Thoracic aorta (tissue), 2 donors: ENCODE results near the gene GDPD3. TPM values are rescaled to one million over a fixed set of nuclear protein-coding genes. Genes with fewer than 3 reads are reported as not detected.

Experiments used
- ATAC-seq: fragments of 150-250 bp; one replicate; pipeline ENCODE4 v1.8.0; 2017; ENCODE audit warnings: low read depth; ENCODE audit not compliant: insufficient number of reproducible peaks, low FRiP score
- DNase-seq: peaks from one replicate; pipeline ENCODE4 v3.0.0-alpha.2; 2020; ENCODE audit warnings: low spot score
- H3K27ac ChIP-seq, 2 donors: fragments of 200-600 bp; sonication (generic); 1 replicate in 1 of 2; 2 replicates in 1 of 2; pipeline ENCODE4 v1.5.1; 2016; ENCODE audit warnings: mild to moderate bottlenecking in 2 of 2, moderate library complexity in 2 of 2
- H3K27me3 ChIP-seq: fragments of 200-600 bp; sonication (generic); replicated peaks from 2 replicates; pipeline ENCODE4 v1.6.0; 2016; ENCODE audit warnings: mild to moderate bottlenecking; ENCODE audit not compliant: insufficient read depth
- H3K36me3 ChIP-seq: fragments of 200-600 bp; sonication (generic); one replicate; pipeline ENCODE4 v1.5.1; 2016
- H3K4me1 ChIP-seq, 2 donors: fragments of 200-600 bp; sonication (generic); 1 replicate in 1 of 2; 2 replicates in 1 of 2; pipeline versions ENCODE4 v1.5.1 to v1.6.0; 2016; ENCODE audit warnings: low read depth in 2 of 2, mild to moderate bottlenecking in 1 of 2; ENCODE audit not compliant: control insufficient read depth in 1 of 2
- H3K4me3 ChIP-seq: fragments of 200-600 bp; sonication (generic); 2 replicates; pipeline ENCODE4 v1.5.1; 2016; ENCODE audit warnings: mild to moderate bottlenecking
- H3K9me3 ChIP-seq: fragments of 200-600 bp; sonication (generic); 2 replicates; pipeline ENCODE4 v1.5.1; 2016
- total RNA-seq, 2 donors: library from RNA; depleted of rRNA; stranded (reverse); fragments of >200 nt; gene quantifications; one replicate each; pipeline versions ENCODE4 v1.1.0 to v1.2.3, GENCODE V29; 2016
- TF ChIP-seq, protein P1 (sequence below): fragments of 200-600 bp; sonication (generic); IDR thresholded peaks from one replicate; pipeline ENCODE4 v1.5.1; 2019; ENCODE audit warnings: antibody characterized with exemption

Gene GDPD3
- total RNA-seq, 2 donors from 2014 or later = 4.6 to 6.0 TPM

DNA sequence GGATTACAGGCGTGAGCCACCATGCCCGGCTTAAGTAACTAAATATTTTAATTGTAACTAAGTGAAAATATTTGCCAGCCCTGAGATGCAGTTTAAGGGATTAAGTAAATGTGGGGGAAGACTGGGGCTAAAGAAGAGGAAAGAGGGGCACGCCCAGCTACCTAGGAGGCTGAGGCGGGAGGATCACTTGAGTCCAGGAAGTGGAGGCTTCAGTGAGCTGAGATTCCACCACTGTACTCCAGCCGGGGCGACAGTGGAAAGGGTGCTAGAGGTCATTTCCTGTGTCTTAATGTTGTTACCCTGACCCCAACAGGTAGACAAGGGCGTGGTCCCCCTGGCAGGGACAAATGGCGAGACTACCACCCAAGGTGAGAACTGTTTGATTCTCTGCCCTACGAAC is 45.0 kb downstream of the GDPD3 start:
- Histone ChIP-seq H3K27ac (peak overlapping the region; percentile 20 to 44), H3K4me1 (peaks cover 27 to 49% of the 10 kb centered on the region in 2 donors), H3K27me3 (no peaks in the 10 kb centered on the region), H3K9me3 (no peaks in the 10 kb centered on the region), H3K4me3 (no peak overlapping the region), H3K36me3 (peaks cover 53% of the 10 kb centered on the region)
- DNase-seq (no peak), ATAC-seq (no peak)
- TF ChIP-seq, protein P1, sequence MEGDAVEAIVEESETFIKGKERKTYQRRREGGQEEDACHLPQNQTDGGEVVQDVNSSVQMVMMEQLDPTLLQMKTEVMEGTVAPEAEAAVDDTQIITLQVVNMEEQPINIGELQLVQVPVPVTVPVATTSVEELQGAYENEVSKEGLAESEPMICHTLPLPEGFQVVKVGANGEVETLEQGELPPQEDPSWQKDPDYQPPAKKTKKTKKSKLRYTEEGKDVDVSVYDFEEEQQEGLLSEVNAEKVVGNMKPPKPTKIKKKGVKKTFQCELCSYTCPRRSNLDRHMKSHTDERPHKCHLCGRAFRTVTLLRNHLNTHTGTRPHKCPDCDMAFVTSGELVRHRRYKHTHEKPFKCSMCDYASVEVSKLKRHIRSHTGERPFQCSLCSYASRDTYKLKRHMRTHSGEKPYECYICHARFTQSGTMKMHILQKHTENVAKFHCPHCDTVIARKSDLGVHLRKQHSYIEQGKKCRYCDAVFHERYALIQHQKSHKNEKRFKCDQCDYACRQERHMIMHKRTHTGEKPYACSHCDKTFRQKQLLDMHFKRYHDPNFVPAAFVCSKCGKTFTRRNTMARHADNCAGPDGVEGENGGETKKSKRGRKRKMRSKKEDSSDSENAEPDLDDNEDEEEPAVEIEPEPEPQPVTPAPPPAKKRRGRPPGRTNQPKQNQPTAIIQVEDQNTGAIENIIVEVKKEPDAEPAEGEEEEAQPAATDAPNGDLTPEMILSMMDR = no peak

- peak overlapping the region in 1 of 2 donors; percentile 98 for H3K27ac ChIP-seq
- peak overlapping the region; percentile 81 for H3K4me3 ChIP-seq
- DNase-seq (no peak), ATAC-seq (no peak)
- peaks cover 31 to 57% of the 10 kb centered on the region in 2 donors for H3K4me1 ChIP-seq
- H3K9me3 ChIP-seq = no peaks in the 10 kb centered on the region
- H3K36me3 ChIP-seq = peaks cover 53% of the 10 kb centered on the region
- TF ChIP-seq, protein P1 = no peak
- H3K27me3 ChIP-seq = no peaks in the 10 kb centered on the region
Measured at GRCh38 chr16:30067584-30067916, 45.8 kb downstream of the GDPD3 start.

- H3K27ac ChIP-seq = peak overlapping the region; percentile 98 to 100
- H3K36me3 ChIP-seq = peaks cover 48% of the 10 kb centered on the region
- H3K4me1 ChIP-seq = peaks cover 31 to 59% of the 10 kb centered on the region in 2 donors
- no peak for ATAC-seq
- no peaks in the 10 kb centered on the region for H3K27me3 ChIP-seq
- TF ChIP-seq, protein P1 = no peak
- H3K9me3 ChIP-seq = no peaks in the 10 kb centered on the region
- no peak for DNase-seq
- H3K4me3 ChIP-seq = peak overlapping the region; percentile 81
Measured at GRCh38 chr16:30066761-30067583, 46.4 kb downstream of the GDPD3 start.

GRCh38 chr16:30065943-30066760 is 47.2 kb downstream of the GDPD3 start:
- Histone ChIP-seq H3K4me1 (peaks cover 31 to 59% of the 10 kb centered on the region in 2 donors), H3K27me3 (no peaks in the 10 kb centered on the region), H3K27ac (peak overlapping the region; percentile 98 to 100), H3K36me3 (peaks cover 42% of the 10 kb centered on the region), H3K9me3 (no peaks in the 10 kb centered on the region), H3K4me3 (peak overlapping the region; percentile 81)
- TF ChIP-seq, protein P1 = no peak
- DNase-seq = no peak
- peak; percentile 8 for ATAC-seq
